ENCODE measurements around the gene OSTF1. TPM values are rescaled to one million over a fixed set of nuclear protein-coding genes. Genes with fewer than 3 reads are reported as not detected.

Gene OSTF1
- total RNA-seq, 2 donors from 2014 or later = 15.0 to 20.5 TPM

DNA sequence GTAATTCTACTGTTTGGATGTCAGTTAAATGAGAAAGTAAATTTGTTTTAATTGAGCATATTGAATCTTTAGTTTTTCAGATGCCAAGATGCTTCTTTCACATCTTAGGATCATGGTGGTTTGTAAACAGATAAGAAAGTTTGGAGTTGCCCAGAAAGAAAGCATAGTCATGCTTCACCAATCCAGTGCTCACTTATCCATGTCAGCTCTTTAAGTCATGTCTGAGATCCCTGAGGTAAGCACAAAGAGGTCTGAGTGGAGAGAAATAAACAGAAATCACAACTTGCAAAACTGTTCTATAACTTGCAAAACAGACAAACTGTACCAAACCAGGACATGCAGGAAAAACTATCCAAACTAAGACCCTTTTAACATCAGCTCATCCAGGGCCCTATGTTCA lies 87.7 kb downstream of the OSTF1 start:
- no peaks in the 10 kb centered on the region for H3K27me3 ChIP-seq (ENCODE audit: control insufficient read depth, insufficient read depth, low read length, poor library complexity, severe bottlenecking)
- no peak overlapping the region for H3K9ac ChIP-seq (ENCODE audit: extremely low read depth, low read length, poor library complexity, severe bottlenecking)
- H3K4me1 ChIP-seq (ENCODE audit: control insufficient read depth, insufficient read depth, low read length) = no peaks in the 10 kb centered on the region
- Mint-ChIP-seq H3K27me3 (ENCODE audit: insufficient read depth) (no peaks in the 10 kb centered on the region), H3K9me3 (no peaks in the 10 kb centered on the region), H3K36me3 (ENCODE audit: low read depth) (no peaks in the 10 kb centered on the region), H3K27ac (no peak overlapping the region), H3K4me1 (no peaks in the 10 kb centered on the region), H3K4me3 (no peak overlapping the region)
- H3K9me3 ChIP-seq (ENCODE audit: control insufficient read depth, low read length) = no peaks in the 10 kb centered on the region
- H3K36me3 ChIP-seq (ENCODE audit: control insufficient read depth, insufficient read depth, low read length) = no peaks in the 10 kb centered on the region
- no peak overlapping the region for H3K27ac ChIP-seq (ENCODE audit: low read depth, low read length)
- no peak overlapping the region for H3K4me3 ChIP-seq (ENCODE audit: low read length)
- TF ChIP-seq, protein P1, sequence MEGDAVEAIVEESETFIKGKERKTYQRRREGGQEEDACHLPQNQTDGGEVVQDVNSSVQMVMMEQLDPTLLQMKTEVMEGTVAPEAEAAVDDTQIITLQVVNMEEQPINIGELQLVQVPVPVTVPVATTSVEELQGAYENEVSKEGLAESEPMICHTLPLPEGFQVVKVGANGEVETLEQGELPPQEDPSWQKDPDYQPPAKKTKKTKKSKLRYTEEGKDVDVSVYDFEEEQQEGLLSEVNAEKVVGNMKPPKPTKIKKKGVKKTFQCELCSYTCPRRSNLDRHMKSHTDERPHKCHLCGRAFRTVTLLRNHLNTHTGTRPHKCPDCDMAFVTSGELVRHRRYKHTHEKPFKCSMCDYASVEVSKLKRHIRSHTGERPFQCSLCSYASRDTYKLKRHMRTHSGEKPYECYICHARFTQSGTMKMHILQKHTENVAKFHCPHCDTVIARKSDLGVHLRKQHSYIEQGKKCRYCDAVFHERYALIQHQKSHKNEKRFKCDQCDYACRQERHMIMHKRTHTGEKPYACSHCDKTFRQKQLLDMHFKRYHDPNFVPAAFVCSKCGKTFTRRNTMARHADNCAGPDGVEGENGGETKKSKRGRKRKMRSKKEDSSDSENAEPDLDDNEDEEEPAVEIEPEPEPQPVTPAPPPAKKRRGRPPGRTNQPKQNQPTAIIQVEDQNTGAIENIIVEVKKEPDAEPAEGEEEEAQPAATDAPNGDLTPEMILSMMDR (conservative IDR thresholded peaks at IDR 0.05) = no peak
- no peak for DNase-seq

DNA sequence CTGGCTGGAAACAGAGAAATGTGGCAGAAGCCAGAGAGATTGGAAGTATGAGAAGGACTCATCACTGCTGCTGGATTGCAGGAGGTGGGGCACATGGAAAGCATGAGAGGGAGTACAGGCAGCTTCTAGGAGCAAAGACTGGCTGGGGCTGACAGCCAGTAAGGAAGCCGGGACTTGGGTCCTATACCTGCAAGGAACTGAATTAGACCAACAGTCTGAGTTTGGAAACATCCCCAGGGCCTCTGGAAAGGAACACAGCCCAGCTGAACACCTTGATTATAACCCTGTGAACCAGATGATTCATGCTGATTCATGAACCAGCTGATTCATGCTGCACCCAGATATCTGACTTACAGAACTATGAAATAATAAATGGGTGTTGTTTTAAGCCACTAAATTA lies 93.4 kb downstream of the OSTF1 start:
- no peaks in the 10 kb centered on the region for H3K9me3 Mint-ChIP-seq
- no peak for DNase-seq
- Histone ChIP-seq H3K4me3 (ENCODE audit: low read length) (no peak overlapping the region), H3K36me3 (ENCODE audit: control insufficient read depth, insufficient read depth, low read length) (no peaks in the 10 kb centered on the region), H3K27ac (ENCODE audit: low read depth, low read length) (no peak overlapping the region), H3K27me3 (ENCODE audit: control insufficient read depth, insufficient read depth, low read length, poor library complexity, severe bottlenecking) (no peaks in the 10 kb centered on the region), H3K4me1 (ENCODE audit: control insufficient read depth, insufficient read depth, low read length) (no peaks in the 10 kb centered on the region), H3K9ac (ENCODE audit: extremely low read depth, low read length, poor library complexity, severe bottlenecking) (no peak overlapping the region), H3K9me3 (ENCODE audit: control insufficient read depth, low read length) (no peaks in the 10 kb centered on the region)
- WGBS, 2 experiments (ENCODE audit: insufficient coverage in 1 of 2, insufficient read length in 1 of 2) = 83% methylated on average over 1 of the region's 1 CpG; no CpG with 5 or more reads in 1 of the 2 experiments
- no peak overlapping the region for H3K4me3 Mint-ChIP-seq
- H3K27me3 Mint-ChIP-seq (ENCODE audit: insufficient read depth) = no peaks in the 10 kb centered on the region
- TF ChIP-seq, protein P1 (conservative IDR thresholded peaks at IDR 0.05) = no peak
- no peaks in the 10 kb centered on the region for H3K4me1 Mint-ChIP-seq
- H3K27ac Mint-ChIP-seq = no peak overlapping the region
- no peaks in the 10 kb centered on the region for H3K36me3 Mint-ChIP-seq (ENCODE audit: low read depth)

DNA sequence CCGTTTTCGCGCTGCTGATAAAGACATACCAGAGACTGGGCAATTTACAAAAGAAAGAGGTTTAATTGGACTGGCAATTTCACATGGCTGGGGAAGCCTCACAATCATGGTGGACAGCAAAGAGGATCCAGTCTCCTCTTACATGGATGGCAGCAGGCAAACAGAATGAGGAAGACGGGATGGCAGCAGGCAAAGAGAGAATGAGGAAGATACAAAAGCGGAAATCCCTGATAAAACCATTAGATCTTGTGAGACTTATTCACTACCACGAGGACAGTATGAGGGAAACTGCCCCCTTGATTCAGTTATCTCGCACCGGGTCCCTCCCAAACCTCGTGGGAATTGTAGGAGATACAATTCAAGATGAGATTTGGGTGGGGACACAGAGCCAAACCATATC lies 95.0 kb downstream of the OSTF1 start:
- no peak overlapping the region for H3K27ac ChIP-seq (ENCODE audit: low read depth, low read length)
- H3K9ac ChIP-seq (ENCODE audit: extremely low read depth, low read length, poor library complexity, severe bottlenecking) = no peak overlapping the region
- H3K9me3 Mint-ChIP-seq = no peaks in the 10 kb centered on the region

More for the DNA sequence above, 95.0 kb downstream of the OSTF1 start:
- H3K9me3 ChIP-seq (ENCODE audit: control insufficient read depth, low read length) = no peaks in the 10 kb centered on the region
- DNase-seq = no peak
- Mint-ChIP-seq H3K4me3 (no peak overlapping the region), H3K27me3 (ENCODE audit: insufficient read depth) (no peaks in the 10 kb centered on the region), H3K27ac (no peak overlapping the region), H3K4me1 (no peaks in the 10 kb centered on the region), H3K36me3 (ENCODE audit: low read depth) (no peaks in the 10 kb centered on the region)
- TF ChIP-seq, protein P1 (conservative IDR thresholded peaks at IDR 0.05) = no peak
- no peaks in the 10 kb centered on the region for H3K36me3 ChIP-seq (ENCODE audit: control insufficient read depth, insufficient read depth, low read length)
- H3K4me3 ChIP-seq (ENCODE audit: low read length) = no peak overlapping the region
- H3K27me3 ChIP-seq (ENCODE audit: control insufficient read depth, insufficient read depth, low read length, poor library complexity, severe bottlenecking) = no peaks in the 10 kb centered on the region
- WGBS, 2 experiments (ENCODE audit: insufficient coverage in 1 of 2, insufficient read length in 1 of 2) = 94 to 96% methylated on average over 8 to 9 of the region's 9 CpGs
- H3K4me1 ChIP-seq (ENCODE audit: control insufficient read depth, insufficient read depth, low read length) = no peaks in the 10 kb centered on the region
